Activated naive CD4-positive, alpha-beta T cell treated with anti-CD3 and anti-CD28 coated beads, Interleukin-2, amount 50 U/mL, for 72 hours (primary cell): ENCODE data around the gene AP2M1. TPM values are rescaled to one million over a fixed set of nuclear protein-coding genes. Genes with fewer than 3 reads are reported as not detected.
"Not testable (repeated sequence)": the region's sequence is repeated elsewhere in the genome, so short reads cannot be mapped to it uniquely, and the experiment has no call there.

ENCODE experiments used
- ATAC-seq, 2 donors: fragments of 150-1000 bp; cut with Tn5 transposase; 2 replicates each; pipeline ENCODE4 v1.10.0; 2021; ENCODE audit warnings: mild to moderate bottlenecking in 2 of 2, moderate library complexity in 2 of 2
- DNase-seq, 2 donors: peaks; one replicate each; pipeline ENCODE4 v3.0.0; 2021 to 2022; ENCODE audit warnings: low spot score in 2 of 2
- H3K27ac Mint-ChIP-seq, 2 donors: one replicate each; pipeline ENCODE4 v1.8.0; 2022; ENCODE audit warnings: mild to moderate bottlenecking in 2 of 2, mixed read lengths in 2 of 2
- H3K36me3 Mint-ChIP-seq, 2 donors: one replicate each; pipeline ENCODE4 v1.8.0; 2022; ENCODE audit warnings: mixed read lengths in 2 of 2
- H3K9me3 Mint-ChIP-seq, 2 donors: one replicate each; pipeline ENCODE4 v1.8.0; 2022; ENCODE audit warnings: mixed read lengths in 2 of 2
- total RNA-seq, 2 donors: library from RNA; stranded (reverse); gene quantifications; one replicate each; pipeline ENCODE4 v1.2.3, GENCODE V29; 2022

AP2M1 gene
- total RNA-seq, 2 donors from 2014 or later, result 207 to 288 TPM

- H3K9me3 Mint-ChIP-seq, DNase-seq, H3K36me3 Mint-ChIP-seq, ATAC-seq, H3K27ac Mint-ChIP-seq: not testable (repeated sequence)
Observed at GRCh38 chr3:184149770-184150169, 24.9 kb upstream of the AP2M1 start.

- H3K36me3 Mint-ChIP-seq, result peaks cover 0 to 4% of the 10 kb centered on the region in 2 donors
- H3K9me3 Mint-ChIP-seq, result no peaks in the 10 kb centered on the region
- peak; percentile 82 to 84 for ATAC-seq
- peak within 1 kb of the TSS; percentile 90 to 97 for H3K27ac Mint-ChIP-seq
- DNase-seq, result peak; percentile 53 to 71
Observed at GRCh38 chr3:184154885-184155643, 19.6 kb upstream of the AP2M1 start, which contains the start of gene DVL3. TSS of gene DVL3 (plus strand) at chr3:184155377. CDS start at chr3:184155636, 259 bp downstream.

- DNase-seq (peak in 1 of 2 donors; percentile 62), ATAC-seq (peak; percentile 70 to 79)
- Mint-ChIP-seq H3K9me3 (no peaks in the 10 kb centered on the region), H3K27ac (peak overlapping the region; percentile 90 to 97), H3K36me3 (peaks cover 0 to 4% of the 10 kb centered on the region in 2 donors)
Observed at GRCh38 chr3:184155644-184156521, 18.8 kb upstream of the AP2M1 start.

- H3K9me3 Mint-ChIP-seq, result no peaks in the 10 kb centered on the region
- ATAC-seq (no peak), DNase-seq (no peak)
- peaks cover 0 to 4% of the 10 kb centered on the region in 2 donors for H3K36me3 Mint-ChIP-seq
- peak overlapping the region; percentile 44 to 90 for H3K27ac Mint-ChIP-seq
Observed at GRCh38 chr3:184156522-184156955, 18.1 kb upstream of the AP2M1 start.

DNA sequence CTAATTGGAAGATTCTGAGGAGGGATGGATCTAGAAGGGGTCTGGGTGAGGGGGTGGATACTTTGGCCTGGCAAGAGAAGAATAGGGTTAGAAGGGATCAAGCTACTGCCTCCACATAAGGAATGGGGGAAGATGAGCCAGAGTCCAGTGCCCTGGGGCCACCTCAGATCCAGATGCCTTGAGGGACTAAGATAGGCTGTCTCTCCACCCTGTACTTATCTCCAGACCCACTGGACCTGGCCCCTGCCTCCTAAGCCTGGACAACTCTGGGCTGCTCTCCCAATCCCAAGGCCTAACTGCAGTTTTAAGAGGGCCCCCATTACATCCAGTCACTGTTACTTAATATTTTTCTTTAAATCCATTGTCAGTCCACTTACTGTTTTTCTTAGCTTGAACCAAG is 17.4 kb upstream of the AP2M1 start:
- no peaks in the 10 kb centered on the region for H3K9me3 Mint-ChIP-seq
- peaks cover 0 to 4% of the 10 kb centered on the region in 2 donors for H3K36me3 Mint-ChIP-seq
- peak overlapping the region; percentile 10 to 90 for H3K27ac Mint-ChIP-seq
- no peak for DNase-seq
- ATAC-seq, result no peak

- ATAC-seq, result no peak
- H3K36me3 Mint-ChIP-seq, result peaks cover 0 to 4% of the 10 kb centered on the region in 2 donors
- no peak for DNase-seq
- no peaks in the 10 kb centered on the region for H3K9me3 Mint-ChIP-seq
- H3K27ac Mint-ChIP-seq, result no peak overlapping the region
Observed at GRCh38 chr3:184158404-184158803, 16.3 kb upstream of the AP2M1 start.

GRCh38 chr3:184160456-184160855 is 14.2 kb upstream of the AP2M1 start:
- H3K27ac Mint-ChIP-seq, result no peak overlapping the region
- no peaks in the 10 kb centered on the region for H3K9me3 Mint-ChIP-seq
- peaks cover 0 to 4% of the 10 kb centered on the region in 2 donors for H3K36me3 Mint-ChIP-seq
- ATAC-seq (peak in 1 of 2 donors; percentile 16), DNase-seq (no peak)

DNA sequence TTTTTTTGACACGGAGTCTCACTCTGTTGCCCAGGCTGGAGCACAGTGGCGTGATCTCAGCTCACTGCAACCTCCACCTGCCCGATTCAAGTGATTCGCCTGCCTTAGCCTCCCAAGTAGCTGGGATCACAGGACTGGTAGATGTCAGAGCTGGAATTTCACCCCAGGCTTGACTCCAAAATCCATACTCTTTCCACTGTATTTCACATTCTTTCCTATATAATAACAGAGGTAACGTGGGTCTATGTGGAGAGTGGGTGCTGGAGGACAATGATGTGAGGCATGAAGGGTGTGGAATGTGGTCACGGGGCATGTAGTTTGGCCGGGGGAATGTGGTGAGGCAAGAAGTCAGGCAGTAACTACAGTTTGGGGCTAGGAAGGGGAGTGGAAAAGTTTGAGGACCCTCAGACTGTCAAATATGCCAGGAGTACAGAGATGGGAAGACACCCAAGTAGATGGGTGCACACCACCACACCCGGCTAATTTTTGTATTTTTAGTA is 12.0 kb upstream of the AP2M1 start:
- not testable (repeated sequence) for H3K9me3 Mint-ChIP-seq, DNase-seq, H3K27ac Mint-ChIP-seq, H3K36me3 Mint-ChIP-seq, ATAC-seq

GRCh38 chr3:184164648-184165330 is 9.9 kb upstream of the AP2M1 start:
- Mint-ChIP-seq H3K36me3 (no peaks in the 10 kb centered on the region), H3K9me3 (no peaks in the 10 kb centered on the region), H3K27ac (no peak overlapping the region)
- DNase-seq, result no peak
- ATAC-seq, result no peak

- no peaks in the 10 kb centered on the region for H3K9me3 Mint-ChIP-seq
- H3K36me3 Mint-ChIP-seq, result no peaks in the 10 kb centered on the region
- ATAC-seq, result no peak
- no peak overlapping the region for H3K27ac Mint-ChIP-seq
- no peak for DNase-seq
Observed at GRCh38 chr3:184165543-184165942, 9.1 kb upstream of the AP2M1 start.

DNA sequence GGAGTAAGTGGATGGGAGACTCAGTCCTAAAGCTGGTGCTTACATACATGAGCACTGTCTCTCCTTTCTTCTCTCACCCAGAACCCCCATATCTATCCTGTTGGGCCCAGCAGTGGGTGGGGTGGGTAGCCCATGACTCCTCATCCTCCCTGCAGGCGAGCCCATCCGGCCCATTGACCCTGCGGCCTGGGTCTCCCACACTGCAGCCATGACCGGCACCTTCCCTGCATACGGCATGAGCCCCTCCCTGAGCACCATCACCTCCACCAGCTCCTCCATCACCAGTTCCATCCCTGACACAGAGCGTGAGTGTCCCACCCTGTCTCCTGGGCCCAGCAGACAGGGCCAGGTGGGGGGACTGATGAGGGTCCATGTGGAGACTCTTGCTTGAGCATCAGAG is 8.0 kb upstream of the AP2M1 start:
- H3K36me3 Mint-ChIP-seq, result peaks cover 0 to 5% of the 10 kb centered on the region in 2 donors
- DNase-seq (no peak), ATAC-seq (no peak)
- no peaks in the 10 kb centered on the region for H3K9me3 Mint-ChIP-seq
- no peak overlapping the region for H3K27ac Mint-ChIP-seq

DNA sequence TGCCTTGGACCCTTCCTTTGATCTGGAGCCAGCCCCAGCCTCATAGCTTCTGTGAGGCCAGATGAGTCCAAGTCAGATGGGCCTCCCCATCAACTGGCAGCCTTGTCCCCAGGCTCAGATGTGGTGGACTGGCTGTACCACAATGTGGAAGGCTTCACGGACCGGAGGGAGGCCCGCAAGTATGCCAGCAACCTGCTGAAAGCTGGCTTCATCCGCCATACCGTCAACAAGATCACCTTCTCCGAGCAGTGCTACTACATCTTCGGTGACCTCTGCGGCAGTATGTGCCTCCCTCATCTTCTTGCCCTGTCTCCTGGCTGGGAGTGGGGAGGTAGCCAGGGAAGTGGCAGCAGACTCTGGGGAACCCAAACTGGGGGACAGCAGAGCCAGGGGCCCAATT is 6.9 kb upstream of the AP2M1 start:
- Mint-ChIP-seq H3K36me3 (peaks cover 0 to 8% of the 10 kb centered on the region in 2 donors), H3K9me3 (no peaks in the 10 kb centered on the region), H3K27ac (no peak overlapping the region)

DNA sequence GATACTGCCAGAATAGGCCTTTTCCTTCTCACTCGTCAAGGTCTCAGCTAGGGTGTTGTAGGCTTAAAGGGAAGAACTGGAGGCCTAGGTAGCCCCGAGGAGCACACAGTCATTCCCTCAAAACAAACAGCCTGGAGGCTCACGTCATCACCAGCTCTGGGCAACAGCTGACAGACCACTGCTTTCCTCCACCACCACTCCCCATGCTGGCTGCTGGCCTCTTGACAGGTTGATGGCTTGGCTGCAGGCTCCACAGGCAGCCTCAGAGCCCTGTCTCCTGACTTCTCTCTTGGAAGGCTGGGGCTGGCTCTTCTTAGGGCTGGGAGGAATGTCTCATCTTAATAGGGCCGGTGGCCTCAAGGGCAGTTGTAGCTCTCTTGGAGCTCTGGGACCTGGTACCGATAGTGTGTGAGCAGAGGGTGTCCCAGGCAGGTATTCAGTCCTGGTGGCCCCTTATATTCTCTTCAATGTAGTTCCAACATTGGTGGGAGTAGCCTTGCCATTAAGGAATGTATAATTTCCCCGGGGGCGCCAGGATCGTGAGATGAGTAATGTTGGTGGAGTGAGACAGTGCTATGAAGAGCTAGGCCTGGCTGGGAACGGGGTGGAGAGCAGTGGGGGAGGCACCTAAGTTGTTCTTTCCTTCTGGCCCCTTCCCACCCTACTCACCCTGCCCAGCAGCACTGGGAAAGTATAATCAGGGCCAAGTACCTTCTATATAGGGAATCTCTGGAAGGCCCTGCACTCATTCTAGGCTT is 6.1 kb upstream of the AP2M1 start:
- ATAC-seq, result no peak
- H3K27ac Mint-ChIP-seq, result peak overlapping the region in 1 of 2 donors; percentile 83
- DNase-seq, result no peak
- H3K9me3 Mint-ChIP-seq, result no peaks in the 10 kb centered on the region
- peaks cover 0 to 8% of the 10 kb centered on the region in 2 donors for H3K36me3 Mint-ChIP-seq

More for the DNA sequence above, 6.9 kb upstream of the AP2M1 start:
- DNase-seq (no peak), ATAC-seq (no peak)

DNA sequence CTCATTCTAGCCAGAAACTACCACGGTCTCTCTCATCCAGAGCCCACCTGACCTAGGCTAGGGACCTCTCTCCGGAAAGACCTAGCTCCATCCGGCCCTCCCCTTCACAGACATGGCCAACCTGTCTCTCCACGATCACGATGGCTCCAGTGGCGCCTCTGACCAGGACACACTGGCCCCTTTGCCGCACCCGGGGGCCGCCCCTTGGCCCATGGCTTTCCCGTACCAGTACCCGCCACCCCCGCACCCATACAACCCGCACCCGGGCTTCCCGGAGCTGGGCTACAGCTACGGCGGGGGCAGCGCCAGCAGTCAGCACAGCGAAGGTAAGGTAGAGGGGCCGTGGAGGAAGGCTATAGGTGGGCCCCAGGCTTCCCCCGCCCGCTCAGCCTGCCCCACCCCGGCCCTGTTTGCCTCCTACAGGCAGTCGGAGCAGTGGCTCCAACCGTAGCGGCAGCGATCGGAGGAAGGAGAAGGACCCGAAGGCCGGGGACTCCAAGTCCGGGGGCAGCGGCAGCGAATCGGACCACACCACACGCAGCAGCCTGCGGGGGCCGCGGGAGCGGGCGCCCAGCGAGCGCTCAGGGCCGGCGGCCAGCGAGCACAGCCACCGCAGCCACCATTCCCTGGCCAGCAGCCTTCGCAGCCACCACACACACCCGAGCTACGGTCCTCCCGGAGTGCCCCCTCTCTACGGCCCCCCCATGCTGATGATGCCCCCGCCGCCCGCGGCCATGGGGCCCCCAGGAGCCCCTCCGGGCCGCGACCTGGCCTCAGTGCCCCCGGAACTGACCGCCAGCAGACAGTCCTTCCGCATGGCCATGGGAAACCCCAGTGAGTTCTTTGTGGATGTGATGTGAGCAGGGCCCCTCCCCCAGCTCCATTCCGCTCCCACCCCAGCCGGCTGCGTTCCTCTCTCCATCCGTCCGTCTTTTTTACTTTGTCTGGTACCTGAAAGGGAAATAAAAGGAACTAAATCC is 4.5 kb upstream of the AP2M1 start:
- ATAC-seq (no peak), DNase-seq (no peak)
- H3K27ac Mint-ChIP-seq, result no peak overlapping the region
- H3K9me3 Mint-ChIP-seq, result no peaks in the 10 kb centered on the region
- H3K36me3 Mint-ChIP-seq, result peaks cover 1 to 10% of the 10 kb centered on the region in 2 donors

- DNase-seq (no peak), ATAC-seq (no peak)
- no peaks in the 10 kb centered on the region for H3K9me3 Mint-ChIP-seq
- peak overlapping the region; percentile 13 to 91 for H3K27ac Mint-ChIP-seq
- peaks cover 9 to 17% of the 10 kb centered on the region in 2 donors for H3K36me3 Mint-ChIP-seq
Observed at GRCh38 chr3:184171562-184171961, 3.1 kb upstream of the AP2M1 start.
